ENCODE data around the gene LYSMD1.
"Not testable (repeated sequence)": the region's sequence is repeated elsewhere in the genome, so short reads cannot be mapped to it uniquely, and the experiment has no call there.

Gene LYSMD1

GRCh38 chr1:151165738-151166504 lies at the start of gene LYSMD1, which contains the start of gene SCNM1:
Gene LYSMD1, minus strand, starts transcription at chr1:151165902. Its CDS starts 644 bp downstream, at chr1:151165258.
Gene SCNM1, plus strand, starts transcription at chr1:151166144. Its CDS starts 9 bp downstream, at chr1:151166153.
- DNase-seq, result peak; percentile 98

- DNase-seq, result no peak
Measured at GRCh38 chr1:151213560-151213959, 47.9 kb upstream of the LYSMD1 start.

- no peak for DNase-seq
Measured at GRCh38 chr1:151211972-151212705, 46.4 kb upstream of the LYSMD1 start.

- DNase-seq, result no peak
Measured at GRCh38 chr1:151210830-151211229, 45.1 kb upstream of the LYSMD1 start.

- DNase-seq, result not testable (repeated sequence)
Measured at GRCh38 chr1:151205381-151205965, 39.8 kb upstream of the LYSMD1 start.

- peak; percentile 65 for DNase-seq
Measured at GRCh38 chr1:151199873-151200581, 34.3 kb upstream of the LYSMD1 start.

- DNase-seq, result peak; percentile 100
Measured at GRCh38 chr1:151198254-151199127, 32.8 kb upstream of the LYSMD1 start, which contains the start of gene PIP5K1A. Gene PIP5K1A, plus strand, starts transcription at chr1:151198552. Its CDS starts 445 bp downstream, at chr1:151198997.

- DNase-seq, result peak; percentile 57
Measured at GRCh38 chr1:151197863-151198253, 32.2 kb upstream of the LYSMD1 start.

- peak; percentile 73 for DNase-seq
Measured at GRCh38 chr1:151196292-151196800, 30.6 kb upstream of the LYSMD1 start.

GRCh38 chr1:151194894-151195594 lies 29.3 kb upstream of the LYSMD1 start:
- DNase-seq, result peak; percentile 65

- DNase-seq, result no peak
Measured at GRCh38 chr1:151193856-151194255, 28.2 kb upstream of the LYSMD1 start.

- peak; percentile 17 for DNase-seq
Measured at GRCh38 chr1:151193304-151193703, 27.6 kb upstream of the LYSMD1 start.

GRCh38 chr1:151192047-151192446 lies 26.3 kb upstream of the LYSMD1 start:
- DNase-seq, result peak; percentile 21

- peak; percentile 95 for DNase-seq
Measured at GRCh38 chr1:151189637-151190445, 24.1 kb upstream of the LYSMD1 start, which contains the start of gene VPS72. Gene VPS72, minus strand, starts transcription at chr1:151190197. Its CDS starts 76 bp downstream, at chr1:151190121.

GRCh38 chr1:151188667-151189066 lies 23.0 kb upstream of the LYSMD1 start:
- peak; percentile 53 for DNase-seq

GRCh38 chr1:151187205-151187604 lies 21.5 kb upstream of the LYSMD1 start:
- DNase-seq, result no peak

GRCh38 chr1:151184211-151184610 lies 18.5 kb upstream of the LYSMD1 start:
- DNase-seq, result no peak

- DNase-seq, result no peak
Measured at GRCh38 chr1:151176514-151177045, 10.9 kb upstream of the LYSMD1 start.

GRCh38 chr1:151175863-151176262 lies 10.2 kb upstream of the LYSMD1 start, which contains the start of gene TMOD4:
Gene TMOD4, minus strand, starts transcription at chr1:151175981. Its CDS starts 1,106 bp downstream, at chr1:151174875.
- no peak for DNase-seq
